Hippocampal formation (tissue), 2 donors: ENCODE results near the gene ARHGEF4.
"Not testable (repeated sequence)": the region's sequence is repeated elsewhere in the genome, so short reads cannot be mapped to it uniquely, and the experiment has no call there.

Experiments used
- DNase-seq, 2 donors: peaks; one replicate each; lab custom pipeline; 2025; lab: John Stamatoyannopoulos, UW

ARHGEF4 gene

DNA sequence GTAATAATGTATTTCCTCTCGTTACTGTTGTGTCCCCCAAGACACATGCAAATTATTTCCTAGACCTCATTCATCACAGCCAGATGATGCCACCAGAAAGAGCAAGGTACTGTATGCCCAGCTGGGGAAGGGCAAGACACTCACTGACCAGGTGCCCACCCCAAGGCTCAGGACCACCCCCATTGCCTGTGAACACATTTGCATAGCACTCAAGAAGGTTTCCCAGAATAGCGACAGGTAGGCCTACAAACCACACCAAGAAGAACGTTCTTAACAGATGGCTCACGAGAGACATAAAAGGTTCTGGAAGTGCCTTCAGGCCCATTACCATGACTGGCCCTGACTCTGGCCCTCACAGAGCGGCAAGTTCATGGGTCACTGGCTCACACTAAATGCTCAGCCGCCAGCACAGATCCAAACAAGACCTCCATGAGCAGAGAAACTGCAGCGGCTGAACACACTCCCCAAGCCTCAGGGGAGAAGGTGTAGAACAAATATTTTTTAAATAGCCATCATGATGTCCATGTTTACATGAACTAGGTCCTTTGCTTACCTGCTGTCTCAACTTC lies 212.5 kb downstream of the ARHGEF4 start:
- DNase-seq = no peak

DNA sequence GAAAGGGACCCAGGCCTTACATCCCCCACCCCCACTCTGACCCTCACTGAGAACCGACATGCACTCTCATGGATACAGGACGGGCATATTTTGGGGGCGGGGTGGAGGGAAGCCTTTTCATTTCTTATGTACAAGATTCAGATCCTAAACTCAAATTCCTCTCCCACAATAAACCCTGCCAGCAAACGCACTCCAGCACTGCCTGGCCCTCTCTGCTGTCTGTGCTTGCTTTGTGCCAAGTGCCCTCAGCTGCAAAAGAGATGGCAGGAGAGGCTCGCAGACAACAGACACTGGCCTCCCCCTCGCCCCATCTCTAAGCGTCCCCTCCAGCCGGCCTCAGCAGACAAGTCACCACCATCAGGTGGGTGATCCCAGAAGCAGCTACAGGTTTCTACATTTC lies 214.2 kb downstream of the ARHGEF4 start:
- DNase-seq = peak in 1 of 2 donors; percentile 33

DNA sequence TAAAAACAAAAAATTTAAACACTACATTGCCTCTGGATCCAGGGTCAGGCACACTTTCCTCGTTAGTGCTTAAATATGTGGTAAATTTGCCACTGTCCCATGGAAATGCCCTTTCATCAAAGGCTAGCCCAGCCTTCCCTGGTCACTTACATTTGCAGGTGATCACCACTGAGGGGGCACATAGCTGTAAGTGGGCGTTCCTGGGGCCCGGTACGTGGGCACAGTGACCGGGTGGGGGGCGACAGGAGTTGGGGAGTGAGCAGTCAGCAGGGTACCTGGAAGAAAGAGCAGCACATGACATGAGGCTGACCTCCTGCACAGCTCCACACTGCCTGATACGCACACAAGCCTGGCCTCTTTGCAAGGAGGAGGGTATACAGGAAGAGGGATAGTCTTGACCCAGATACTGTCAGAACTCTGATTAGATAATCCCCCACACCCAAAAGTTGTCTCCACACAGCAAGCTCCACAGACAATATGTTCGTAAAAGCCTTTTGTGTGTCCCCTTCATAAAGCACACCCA lies 216.1 kb downstream of the ARHGEF4 start:
- DNase-seq = no peak

DNA sequence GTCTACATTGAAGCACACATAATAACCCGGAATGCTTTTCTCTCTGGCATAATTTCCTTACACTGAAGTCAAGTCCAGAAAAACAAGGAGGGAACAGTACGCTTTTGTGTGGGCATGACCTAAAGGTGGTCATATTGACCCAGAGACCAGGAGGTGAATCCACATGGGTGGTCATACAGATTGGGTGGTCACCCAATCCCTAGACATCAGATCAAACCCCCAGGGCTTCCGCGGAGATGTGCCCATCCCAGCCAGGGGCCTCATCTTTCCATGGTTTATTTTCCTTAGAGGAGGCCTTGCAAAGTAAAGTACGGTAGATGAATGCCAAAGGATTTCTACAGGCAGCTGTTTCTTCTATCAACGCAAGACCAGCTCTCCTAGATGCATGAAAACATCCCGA lies 217.8 kb downstream of the ARHGEF4 start:
- no peak for DNase-seq

DNA sequence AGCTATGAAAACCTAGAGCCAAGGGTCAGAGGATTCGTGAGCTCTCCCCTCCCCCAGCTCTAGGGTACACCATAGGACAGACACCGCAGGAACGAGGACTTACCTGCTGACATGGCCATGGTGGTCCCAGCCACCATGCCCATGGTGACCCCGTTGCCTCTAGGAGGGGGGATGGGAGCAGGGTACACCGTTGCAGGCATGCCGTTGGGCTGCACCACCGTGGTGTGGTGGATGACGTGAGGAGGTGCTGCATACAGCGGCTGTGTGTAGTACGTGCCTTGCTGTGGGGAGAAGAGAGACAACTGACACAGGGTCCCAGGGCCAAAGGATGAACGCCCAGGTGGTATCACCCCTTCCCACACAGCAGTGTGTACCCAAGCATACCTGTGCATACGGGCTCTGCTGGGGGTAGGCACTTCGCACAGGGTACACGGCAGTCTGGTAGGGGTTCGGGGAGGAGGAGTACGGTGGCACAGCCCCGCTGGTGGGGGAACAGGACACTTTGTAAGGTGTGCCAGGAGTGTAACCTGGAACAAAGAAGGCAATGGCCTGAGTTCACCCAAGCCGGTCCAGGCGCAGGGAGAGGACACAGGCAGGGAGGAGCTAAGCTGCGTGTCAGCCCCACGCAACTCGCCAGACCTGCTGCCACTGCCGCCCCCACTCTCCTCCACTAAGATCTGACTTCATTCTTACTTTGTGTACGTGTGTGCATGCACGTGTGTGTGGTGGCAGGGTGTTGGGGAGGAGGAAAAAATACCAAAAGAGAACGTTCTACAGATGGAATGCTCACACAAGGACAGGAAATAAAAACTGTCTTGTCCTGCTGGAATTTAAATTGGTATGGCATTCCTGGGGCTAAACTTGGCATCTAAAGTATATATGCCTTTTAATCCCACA lies 218.7 kb downstream of the ARHGEF4 start:
- no peak for DNase-seq

DNA sequence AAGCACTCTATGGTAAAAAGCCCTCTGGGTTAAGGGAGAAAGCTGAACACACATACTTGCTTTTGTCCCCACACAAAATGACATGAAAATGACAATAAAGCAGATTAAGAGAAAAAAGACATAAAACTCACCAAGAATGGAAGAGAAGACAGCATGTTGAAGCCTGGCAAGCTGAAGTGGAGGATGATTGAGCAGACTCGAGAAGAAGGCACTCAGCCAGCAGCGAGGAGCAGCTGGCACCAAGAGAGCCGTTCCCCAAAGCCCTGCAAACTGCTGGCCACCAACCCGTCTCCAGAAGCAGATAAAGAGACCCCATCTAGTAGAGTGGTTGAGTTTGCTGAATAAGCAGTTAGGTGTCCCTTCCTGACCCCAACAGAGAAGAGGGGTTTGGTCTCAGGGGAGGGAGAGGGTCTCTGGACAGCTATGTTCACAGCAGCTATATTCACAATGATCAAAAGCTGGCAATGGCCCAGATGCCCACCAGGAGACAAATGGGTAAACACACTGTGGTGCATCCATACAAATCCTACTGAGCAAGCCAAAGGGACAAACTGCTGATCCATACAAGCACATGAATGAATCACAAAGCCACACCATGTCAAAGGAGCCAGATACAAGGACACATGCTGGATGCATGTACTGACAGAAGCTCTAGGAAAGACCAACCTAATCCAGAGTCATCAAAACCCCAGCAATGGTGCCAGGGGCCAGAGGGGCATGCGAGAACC lies 219.7 kb downstream of the ARHGEF4 start:
- peak; percentile 42 to 51 for DNase-seq

DNA sequence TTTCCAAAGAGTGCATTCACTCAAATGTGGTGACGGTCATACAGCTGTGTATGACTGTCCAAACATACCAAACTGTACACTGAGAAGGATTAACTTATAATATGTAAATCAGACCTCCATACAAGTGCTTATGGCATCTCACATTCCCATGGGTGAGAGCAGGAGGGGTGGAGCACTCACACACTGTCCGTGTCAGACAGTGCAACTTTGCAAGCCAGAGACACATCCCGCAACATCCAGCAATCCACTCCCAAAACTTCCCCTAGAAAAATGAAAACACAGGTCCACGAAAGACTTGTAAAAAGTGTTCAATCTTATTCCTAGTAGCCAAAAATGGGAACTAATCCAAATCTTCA lies 220.2 kb downstream of the ARHGEF4 start:
- DNase-seq = no peak

DNA sequence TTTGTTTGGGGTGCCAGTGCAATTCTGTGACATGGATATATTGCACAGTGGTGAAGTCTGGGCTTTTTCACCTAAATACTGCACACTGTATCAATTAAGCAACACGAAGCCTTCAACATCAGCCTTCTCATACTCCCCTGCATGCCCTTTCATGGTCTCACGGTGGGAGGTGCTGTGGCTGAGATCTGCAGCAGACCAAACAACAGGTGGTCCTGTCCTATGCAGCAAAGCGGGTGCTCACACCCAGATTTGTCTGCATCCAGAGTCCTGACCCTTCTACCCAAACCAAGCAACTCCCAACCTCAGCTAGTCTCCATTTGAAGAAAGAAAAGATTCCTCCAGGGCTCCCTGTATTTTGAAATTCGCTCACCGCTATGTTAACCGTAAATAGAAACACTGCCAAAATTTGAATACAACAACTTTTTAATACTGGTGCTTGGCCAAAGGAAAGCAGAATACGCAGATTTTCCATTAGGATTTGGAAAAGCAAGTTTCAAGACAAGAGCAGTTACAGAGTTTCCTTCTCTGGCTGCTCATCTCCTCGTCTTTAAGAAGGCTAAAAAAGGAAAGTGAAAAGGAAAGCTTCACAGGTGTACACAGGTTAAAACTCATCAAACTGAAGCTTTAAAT lies 221.6 kb downstream of the ARHGEF4 start:
- DNase-seq = no peak

DNA sequence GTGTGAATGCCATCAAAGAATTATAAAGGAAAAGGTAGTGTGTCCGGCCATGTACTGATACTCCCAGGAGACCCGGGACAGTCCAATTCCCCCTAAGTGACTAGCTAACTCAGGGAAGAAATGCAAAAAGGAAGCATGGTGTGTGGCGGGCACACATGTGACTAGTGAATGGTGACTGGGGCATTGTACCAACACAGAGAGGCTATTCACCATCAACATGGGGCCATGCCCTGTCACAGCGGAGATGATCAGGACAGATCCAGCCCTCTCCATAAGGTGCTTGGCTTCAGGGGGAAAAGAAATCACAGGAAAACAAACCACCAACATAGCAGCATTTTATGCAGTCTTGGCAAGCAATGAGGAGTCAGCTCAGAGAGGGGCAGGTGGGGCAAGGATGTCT lies 222.2 kb downstream of the ARHGEF4 start:
- peak; percentile 76 to 78 for DNase-seq

DNA sequence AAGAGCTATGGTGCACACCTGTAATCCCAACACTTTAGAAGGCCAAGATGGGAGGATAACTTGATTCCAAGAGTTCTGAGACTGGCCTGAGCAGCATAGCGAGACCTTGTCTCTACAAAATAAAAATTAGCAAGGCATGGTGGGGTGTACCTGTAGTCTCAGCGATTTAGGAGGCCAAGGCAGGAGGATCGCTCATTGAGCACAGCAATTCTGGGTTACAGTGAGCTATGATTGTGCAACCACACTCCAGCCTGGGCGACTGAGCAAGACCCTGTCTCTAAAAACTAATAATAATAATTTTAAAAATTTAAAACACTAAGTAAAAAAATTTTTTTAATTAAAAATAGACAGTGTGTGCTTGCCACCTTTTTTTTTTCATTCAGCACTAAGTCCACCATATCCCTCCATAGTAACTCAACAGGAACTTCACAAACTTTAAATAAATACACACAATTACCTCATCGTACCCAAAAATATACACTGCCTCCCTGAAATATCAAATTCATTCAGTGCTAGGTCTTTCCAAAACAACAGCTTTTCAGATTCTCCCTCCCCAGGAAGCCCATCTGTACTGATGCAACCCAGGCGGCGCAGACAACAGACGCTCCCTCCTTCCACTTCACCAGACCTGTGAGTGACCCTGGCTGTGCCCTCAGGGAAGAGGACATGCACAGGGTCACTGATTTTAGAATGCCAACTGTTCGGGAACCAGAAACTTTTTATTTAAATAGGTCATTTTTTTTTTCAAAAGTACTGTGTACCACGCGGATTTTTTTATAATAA lies 227.0 kb downstream of the ARHGEF4 start:
- no peak for DNase-seq

DNA sequence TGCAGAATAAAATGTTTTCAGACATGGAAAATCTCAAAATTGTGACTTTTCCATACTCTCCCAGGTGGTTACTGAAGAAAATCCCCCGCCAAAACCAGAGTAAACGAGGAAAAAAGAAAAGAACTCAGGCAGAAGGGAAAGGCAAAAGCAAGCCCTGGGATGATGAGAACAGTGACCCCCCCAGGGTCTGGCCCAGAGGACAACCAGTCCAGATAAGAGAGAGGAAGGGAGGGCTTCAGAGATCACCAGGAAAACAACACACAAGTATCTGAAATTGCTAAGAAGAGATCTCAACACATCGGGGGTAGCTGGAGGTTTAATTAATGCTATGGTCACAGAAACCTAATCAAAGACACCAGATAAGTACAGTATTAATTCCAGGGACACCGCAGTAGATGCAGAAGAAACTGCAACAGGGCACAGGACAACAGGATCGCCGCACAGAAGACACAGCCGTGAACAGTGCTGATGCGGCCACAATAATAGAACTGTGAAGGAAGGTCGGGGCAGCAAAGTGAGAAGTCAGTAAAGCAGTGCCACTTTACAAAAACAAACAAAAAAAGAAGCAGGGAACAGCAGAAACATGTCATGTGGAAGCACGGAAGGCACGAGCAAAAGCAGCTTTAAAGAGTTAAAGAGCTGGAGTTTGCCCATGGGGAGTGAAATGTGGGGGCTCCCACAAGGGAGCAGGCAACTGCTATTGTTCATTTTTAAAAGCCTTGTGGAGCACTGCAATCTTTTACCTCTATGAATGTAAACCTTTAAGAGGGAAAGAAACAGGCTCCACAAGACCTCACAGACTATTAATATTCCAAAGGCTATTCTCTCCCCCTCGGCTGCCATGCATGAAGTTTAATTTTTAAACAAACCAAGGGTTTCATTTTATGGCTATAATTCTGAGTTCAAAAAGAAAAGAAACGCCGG lies 228.1 kb downstream of the ARHGEF4 start:
- no peak for DNase-seq

DNA sequence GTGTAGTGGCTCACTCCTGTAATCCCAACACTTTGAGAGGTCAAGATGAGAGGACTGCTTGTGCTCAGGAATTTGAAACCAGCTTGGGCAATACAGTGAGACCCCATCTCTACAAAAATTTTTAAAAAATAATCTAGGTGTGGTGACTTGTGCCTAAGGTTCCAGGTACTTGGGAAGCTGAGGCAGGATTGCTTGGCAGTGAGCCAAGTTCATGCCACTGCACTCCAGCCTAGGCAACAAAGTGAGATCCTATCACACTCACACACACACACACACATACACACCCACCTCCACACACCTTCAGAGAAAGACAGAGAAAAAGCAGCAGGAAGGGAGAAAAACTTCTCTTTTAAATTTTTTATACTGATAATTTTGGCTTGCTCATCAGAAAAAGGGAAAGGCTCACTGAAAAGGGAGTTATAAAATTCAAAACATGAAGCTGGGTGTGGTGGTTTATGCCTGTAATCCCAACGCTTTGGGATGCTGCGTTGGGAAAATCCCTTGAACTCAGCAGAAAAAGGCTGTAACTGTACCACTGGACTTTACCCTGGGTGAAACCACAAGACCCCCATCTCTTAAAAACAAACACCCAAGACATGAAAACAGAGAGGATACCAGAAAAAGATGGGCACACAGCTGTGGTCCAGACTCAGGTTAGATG lies 230.9 kb downstream of the ARHGEF4 start:
- DNase-seq = no peak

DNA sequence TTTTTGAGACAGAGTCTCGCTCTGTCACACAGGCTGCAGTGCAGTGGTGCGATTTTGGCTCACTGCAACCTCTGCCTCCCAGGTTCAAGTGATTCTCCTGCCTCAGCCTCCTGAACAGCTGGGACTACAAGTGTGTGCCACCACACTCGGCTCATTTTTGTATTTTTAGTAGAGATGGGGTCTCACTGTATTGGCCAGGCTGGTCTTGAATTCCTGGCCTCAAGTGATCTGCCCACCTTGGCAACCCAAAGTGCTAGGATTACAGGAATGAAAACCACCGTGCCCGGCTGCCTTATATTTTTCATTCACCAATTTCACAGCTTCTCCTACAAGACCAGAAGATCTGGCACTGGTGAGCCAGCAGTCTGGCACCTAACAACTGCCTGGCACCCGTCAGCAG lies 231.5 kb downstream of the ARHGEF4 start:
- not testable (repeated sequence) for DNase-seq

DNA sequence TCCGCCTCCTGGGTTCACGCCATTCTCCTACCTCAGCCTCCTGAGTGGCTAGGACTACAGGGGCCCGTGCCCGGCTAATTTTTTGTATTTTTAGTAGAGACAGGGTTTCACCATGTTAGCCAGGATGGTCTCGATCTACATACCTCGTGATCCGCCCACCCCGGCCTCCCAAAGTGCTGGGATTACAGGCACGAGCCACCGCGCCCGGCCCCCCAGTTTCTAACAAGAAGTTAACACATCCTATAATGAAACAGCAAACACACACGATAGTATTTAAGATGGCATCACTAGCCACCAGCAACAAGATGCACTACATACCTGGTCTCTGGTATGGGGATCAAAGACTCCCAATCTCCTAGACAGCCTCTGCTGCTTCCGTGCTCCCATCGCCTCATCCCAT lies 238.9 kb downstream of the ARHGEF4 start:
- DNase-seq = not testable (repeated sequence)

DNA sequence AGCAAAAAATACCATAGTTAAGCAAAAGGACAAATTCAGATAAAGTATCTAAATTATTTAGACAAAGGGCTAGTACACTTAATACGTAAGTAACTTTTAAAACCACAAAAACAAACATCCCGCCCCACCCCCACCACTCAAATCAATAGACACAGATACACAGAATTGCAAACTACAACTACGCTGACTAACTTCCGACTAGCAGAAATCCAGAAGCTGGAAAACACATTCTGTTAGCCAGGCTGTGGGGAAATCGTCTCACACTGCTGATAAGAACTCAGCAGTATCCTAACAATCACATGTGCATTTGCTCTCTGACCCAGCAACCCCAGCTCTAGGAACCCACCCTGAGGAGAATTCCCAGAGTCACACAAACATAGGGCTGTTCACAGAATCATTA lies 240.0 kb downstream of the ARHGEF4 start:
- no peak for DNase-seq

DNA sequence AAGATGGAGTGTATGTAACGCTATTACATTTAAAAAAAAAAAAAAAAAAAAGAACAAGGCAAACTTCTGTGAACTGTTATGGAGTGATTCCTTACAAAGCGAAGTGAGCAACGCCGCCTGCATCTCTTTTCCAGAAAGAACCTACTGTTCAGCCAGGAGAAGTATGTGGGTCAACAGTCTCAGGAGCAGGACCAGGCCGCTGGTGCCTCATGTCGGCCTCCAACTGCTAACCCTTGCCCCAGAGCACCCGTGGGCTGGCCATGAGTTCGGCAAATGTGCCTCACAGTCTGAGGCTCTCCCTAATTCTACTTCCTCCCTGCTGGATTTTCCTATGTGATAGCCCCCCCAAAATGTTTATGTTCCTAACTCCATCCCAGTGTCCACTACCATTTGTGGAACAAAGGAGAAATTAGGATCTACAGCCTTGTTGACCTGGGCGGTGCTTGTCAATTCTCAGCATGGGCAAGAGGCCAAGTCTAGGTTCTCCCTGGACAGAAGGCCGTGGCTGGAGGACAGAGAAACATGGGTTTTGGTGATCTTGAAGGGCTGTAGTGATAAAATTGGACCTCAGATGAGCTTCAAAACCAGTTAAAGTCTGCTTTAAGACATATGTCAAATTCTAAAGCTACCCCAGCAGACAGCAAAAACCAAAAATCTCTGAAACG lies 240.6 kb downstream of the ARHGEF4 start:
- DNase-seq = no peak

DNA sequence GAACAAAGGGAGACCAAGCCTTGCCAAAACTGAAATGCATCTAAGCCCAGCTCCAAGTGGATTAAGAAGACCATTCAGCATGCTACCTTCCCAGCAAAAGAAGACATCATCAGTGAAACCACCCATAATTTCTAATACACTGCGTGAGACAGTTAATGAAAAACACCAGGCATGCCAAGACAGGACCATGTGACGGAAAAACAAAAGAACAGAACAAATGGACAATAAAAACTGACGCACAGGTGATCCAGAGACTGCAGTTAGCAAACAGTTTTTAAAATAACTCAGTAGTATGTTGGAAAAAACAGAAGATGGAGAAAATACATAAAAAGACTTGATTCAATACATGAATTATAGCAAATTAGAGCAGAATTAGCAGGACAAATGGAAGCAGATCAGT lies 241.3 kb downstream of the ARHGEF4 start:
- DNase-seq = no peak

DNA sequence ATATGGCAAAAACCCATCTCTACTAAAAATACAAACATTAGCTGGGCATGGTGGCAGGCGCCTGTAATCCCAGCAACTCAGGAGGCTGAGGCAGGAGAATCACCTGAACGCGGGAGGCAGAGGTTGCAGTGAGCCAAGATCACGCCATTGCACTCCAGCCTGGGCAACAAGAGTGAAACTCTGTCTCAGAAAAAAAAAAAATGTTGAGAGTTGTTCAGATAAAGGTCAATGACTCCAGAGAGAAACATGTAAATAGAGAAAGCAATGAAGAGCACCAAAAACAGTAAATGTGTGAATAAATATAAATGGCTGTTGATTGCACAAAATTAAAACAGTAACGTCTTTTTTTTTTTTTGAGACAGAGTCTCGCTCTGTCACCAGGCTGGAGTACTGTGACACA lies 243.2 kb downstream of the ARHGEF4 start:
- DNase-seq = not testable (repeated sequence)

DNA sequence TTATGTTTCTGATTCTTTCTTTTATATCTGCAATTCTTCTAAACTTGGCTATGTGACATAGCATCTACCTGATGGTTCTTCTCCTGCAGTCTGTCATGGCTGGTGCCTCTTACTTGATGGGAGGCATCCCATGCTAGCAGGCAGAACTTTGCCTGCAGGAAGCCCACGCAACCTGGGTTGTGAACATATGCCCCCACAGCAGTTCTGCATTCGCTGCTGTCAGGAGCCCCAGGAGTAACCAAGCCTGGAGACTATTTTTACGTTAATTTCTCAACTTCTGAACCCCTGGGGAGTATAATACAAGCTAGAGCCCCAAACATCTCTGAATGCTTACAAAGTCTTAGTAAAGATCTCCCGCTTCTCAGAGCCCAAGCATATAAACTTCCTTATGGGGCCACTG lies 244.5 kb downstream of the ARHGEF4 start:
- DNase-seq = no peak
